Fibroblast of the aortic adventitia (primary cell): Measurements from ENCODE around the gene DRAXIN. TPM values are rescaled to one million over a fixed set of nuclear protein-coding genes. Genes with fewer than 3 reads are reported as not detected.

Experiments used
- DNase-seq: peaks from one replicate; pipeline ENCODE4 v3.0.0-alpha.2; 2010; ENCODE audit warnings: low read depth
- H3K4me3 ChIP-seq: 2 replicates; pipeline ENCODE4 v1.5.1; 2011; ENCODE audit warnings: low read depth, mild to moderate bottlenecking, control low read depth, low read length, moderate library complexity
- CTCF ChIP-seq: IDR thresholded peaks from 2 replicates; pipeline ENCODE4 v1.5.1; 2011; ENCODE audit warnings: mild to moderate bottlenecking, low read length, control low read depth, inconsistent platforms; ENCODE audit not compliant: insufficient read depth
- total RNA-seq: library from RNA; depleted of rRNA; stranded (reverse); fragments of >200 nt; gene quantifications from 2 replicates; pipeline ENCODE4 v1.2.3, GENCODE V29; 2012; ENCODE audit warnings: low replicate concordance

Gene DRAXIN
- total RNA-seq, 1 donor = 2.4 TPM

- TF ChIP-seq CTCF = no peak
- H3K4me3 ChIP-seq = no peak overlapping the region
- no peak for DNase-seq
These were observed 45.2 kb upstream of the DRAXIN start for GRCh38 chr1:11646317-11646716.

- no peak for DNase-seq
- no peak for TF ChIP-seq CTCF
These were observed 44.2 kb upstream of the DRAXIN start for GRCh38 chr1:11647333-11647732.

GRCh38 chr1:11648039-11648438 is 43.5 kb upstream of the DRAXIN start:
- no peak overlapping the region for H3K4me3 ChIP-seq
- peak; percentile 14 for DNase-seq
- no peak for TF ChIP-seq CTCF

More at GRCh38 chr1:11647333-11647732, 44.2 kb upstream of the DRAXIN start:
- no peak overlapping the region for H3K4me3 ChIP-seq

GRCh38 chr1:11648732-11649158 is 42.8 kb upstream of the DRAXIN start:
- TF ChIP-seq CTCF = no peak
- no peak overlapping the region for H3K4me3 ChIP-seq
- no peak for DNase-seq

- TF ChIP-seq CTCF = no peak
- H3K4me3 ChIP-seq = no peak overlapping the region
- DNase-seq = no peak
These were observed 42.3 kb upstream of the DRAXIN start for GRCh38 chr1:11649237-11649623.

- no peak overlapping the region for H3K4me3 ChIP-seq
- DNase-seq = no peak
- TF ChIP-seq CTCF = no peak
These were observed 41.7 kb upstream of the DRAXIN start for GRCh38 chr1:11649624-11650330.
